NOMO-1 treated with dmso at 0.1 percent for 144 hours (cell line): ENCODE data around the gene TMBIM1.
"Not testable (repeated sequence)": the region's sequence is repeated elsewhere in the genome, so short reads cannot be mapped to it uniquely, and the experiment has no call there.

Experiments used
- DNase-seq: peaks from one replicate; lab custom pipeline; 2025; ENCODE audit not compliant: unreplicated experiment; lab: John Stamatoyannopoulos, UW

TMBIM1 gene

GRCh38 chr2:218318241-218318640, 25.9 kb upstream of the TMBIM1 start:
- no peak for DNase-seq

GRCh38 chr2:218317835-218318234, 25.5 kb upstream of the TMBIM1 start:
- no peak for DNase-seq

- DNase-seq = no peak
Measured at GRCh38 chr2:218317303-218317630, 25.0 kb upstream of the TMBIM1 start.

GRCh38 chr2:218315397-218315796, 23.1 kb upstream of the TMBIM1 start:
- DNase-seq = no peak

- not testable (repeated sequence) for DNase-seq
Measured at GRCh38 chr2:218314764-218315163, 22.5 kb upstream of the TMBIM1 start.

- DNase-seq = no peak
Measured at GRCh38 chr2:218313356-218313755, 21.1 kb upstream of the TMBIM1 start.

GRCh38 chr2:218312267-218312756, 20.0 kb upstream of the TMBIM1 start:
- DNase-seq = no peak

GRCh38 chr2:218311541-218312266, 19.4 kb upstream of the TMBIM1 start:
- not testable (repeated sequence) for DNase-seq

- DNase-seq = no peak
Measured at GRCh38 chr2:218310853-218311540, 18.7 kb upstream of the TMBIM1 start.

- DNase-seq = no peak
Measured at GRCh38 chr2:218307415-218308090, 15.2 kb upstream of the TMBIM1 start.

GRCh38 chr2:218306184-218306920, 14.0 kb upstream of the TMBIM1 start:
- DNase-seq = no peak

GRCh38 chr2:218305383-218305782, 13.1 kb upstream of the TMBIM1 start:
- no peak for DNase-seq

- peak; percentile 83 for DNase-seq
Measured at GRCh38 chr2:218301176-218301819, 9.0 kb upstream of the TMBIM1 start.

- no peak for DNase-seq
Measured at GRCh38 chr2:218300141-218300540, 7.8 kb upstream of the TMBIM1 start.

- no peak for DNase-seq
Measured at GRCh38 chr2:218298314-218298875, 6.1 kb upstream of the TMBIM1 start.

GRCh38 chr2:218296847-218297246, 4.5 kb upstream of the TMBIM1 start:
- no peak for DNase-seq

- no peak for DNase-seq
Measured at GRCh38 chr2:218296200-218296599, 3.9 kb upstream of the TMBIM1 start.

- DNase-seq = no peak
Measured at GRCh38 chr2:218295029-218295428, 2.7 kb upstream of the TMBIM1 start.

GRCh38 chr2:218294430-218295022, 2.2 kb upstream of the TMBIM1 start:
- no peak for DNase-seq
